HG03558 (cell line): ENCODE data around the gene ITPRIPL1.
A peak's percentile ranks its signal among the peaks of the same experiment; 100 is the strongest.

Experiments
- ATAC-seq: cut with Tn5 transposase; IDR thresholded peaks from one replicate; pipeline ENCODE4 v1.9.1; 2021; ENCODE audit warnings: moderate number of reproducible peaks; ENCODE audit not compliant: unreplicated experiment; ENCODE audit errors: extremely low read depth

Gene ITPRIPL1

GRCh38 chr2:96320728-96321622, 4.1 kb upstream of the ITPRIPL1 start:
- no peak for ATAC-seq

- no peak for ATAC-seq
Measured at GRCh38 chr2:96323849-96324248, 1.3 kb upstream of the ITPRIPL1 start.

- ATAC-seq = no peak
Measured at GRCh38 chr2:96324721-96325040, 436 bp upstream of the ITPRIPL1 start.

- ATAC-seq = no peak
Measured at GRCh38 chr2:96325884-96326255, 753 bp downstream of the ITPRIPL1 start.

- no peak for ATAC-seq
Measured at GRCh38 chr2:96326564-96326963, 1.4 kb downstream of the ITPRIPL1 start.

- ATAC-seq = no peak
Measured at GRCh38 chr2:96326990-96327820, 2.1 kb downstream of the ITPRIPL1 start.

GRCh38 chr2:96329456-96329855, 4.3 kb downstream of the ITPRIPL1 start:
- no peak for ATAC-seq

GRCh38 chr2:96329874-96330273, 4.8 kb downstream of the ITPRIPL1 start:
- ATAC-seq = no peak

GRCh38 chr2:96330407-96330806, 5.3 kb downstream of the ITPRIPL1 start:
- ATAC-seq = no peak

GRCh38 chr2:96333708-96334107, 8.6 kb downstream of the ITPRIPL1 start:
- ATAC-seq = no peak

GRCh38 chr2:96336104-96336775, 11.1 kb downstream of the ITPRIPL1 start:
- no peak for ATAC-seq

GRCh38 chr2:96336873-96337272, 11.8 kb downstream of the ITPRIPL1 start:
- no peak for ATAC-seq

- ATAC-seq = no peak
Measured at GRCh38 chr2:96340493-96341414, 15.6 kb downstream of the ITPRIPL1 start.

- ATAC-seq = no peak
Measured at GRCh38 chr2:96341641-96342040, 16.5 kb downstream of the ITPRIPL1 start.

GRCh38 chr2:96342085-96342484, 17.0 kb downstream of the ITPRIPL1 start:
- ATAC-seq = no peak

- peak; percentile 79 for ATAC-seq
Measured at GRCh38 chr2:96344011-96344410, 18.9 kb downstream of the ITPRIPL1 start.

- no peak for ATAC-seq
Measured at GRCh38 chr2:96345438-96345837, 20.3 kb downstream of the ITPRIPL1 start.

- ATAC-seq = no peak
Measured at GRCh38 chr2:96345868-96346462, 20.8 kb downstream of the ITPRIPL1 start.

- ATAC-seq = no peak
Measured at GRCh38 chr2:96347395-96347794, 22.3 kb downstream of the ITPRIPL1 start.
